ENCODE data around the gene PPP1R3C.
A peak's percentile ranks its signal among the peaks of the same experiment; 100 is the strongest.

The PPP1R3C gene

GRCh38 chr10:91632671-91633550, at the start of gene PPP1R3C:
Gene PPP1R3C (minus strand): TSS chr10:91633071. CDS start chr10:91632969, 102 bp downstream.
- peak; percentile 91 to 93 for DNase-seq

GRCh38 chr10:91681361-91682276, 48.7 kb upstream of the PPP1R3C start:
- peak; percentile 18 to 37 for DNase-seq

- no peak for DNase-seq
These were observed 47.6 kb upstream of the PPP1R3C start for GRCh38 chr10:91680487-91680886.

GRCh38 chr10:91679296-91679695, 46.4 kb upstream of the PPP1R3C start:
- DNase-seq, result no peak

- no peak for DNase-seq
These were observed 45.0 kb upstream of the PPP1R3C start for GRCh38 chr10:91677911-91678310.

GRCh38 chr10:91672021-91672608, 39.2 kb upstream of the PPP1R3C start:
- DNase-seq, result no peak

GRCh38 chr10:91668913-91669312, 36.0 kb upstream of the PPP1R3C start:
- no peak for DNase-seq

- DNase-seq, result no peak
These were observed 33.0 kb upstream of the PPP1R3C start for GRCh38 chr10:91665842-91666241.

- DNase-seq, result no peak
These were observed 31.6 kb upstream of the PPP1R3C start for GRCh38 chr10:91664426-91664825.

GRCh38 chr10:91662993-91663392, 30.1 kb upstream of the PPP1R3C start:
- no peak for DNase-seq

- no peak for DNase-seq
These were observed 20.5 kb upstream of the PPP1R3C start for GRCh38 chr10:91653219-91653870.

GRCh38 chr10:91652364-91652763, 19.5 kb upstream of the PPP1R3C start:
- no peak for DNase-seq

GRCh38 chr10:91643700-91644099, 10.8 kb upstream of the PPP1R3C start:
- DNase-seq, result no peak

GRCh38 chr10:91642831-91643692, 10.2 kb upstream of the PPP1R3C start:
- no peak for DNase-seq

- DNase-seq, result no peak
These were observed 4.0 kb upstream of the PPP1R3C start for GRCh38 chr10:91636892-91637291.

GRCh38 chr10:91635401-91636400, 2.8 kb upstream of the PPP1R3C start:
- peak; percentile 47 to 76 for DNase-seq

- DNase-seq, result no peak
These were observed 2.0 kb upstream of the PPP1R3C start for GRCh38 chr10:91634898-91635297.

GRCh38 chr10:91634246-91634645, 1.4 kb upstream of the PPP1R3C start:
- no peak for DNase-seq

GRCh38 chr10:91630625-91631024, 2.2 kb downstream of the PPP1R3C start:
- no peak for DNase-seq

All from hippocampal formation (tissue), 2 donors.